Esophagus mucosa (tissue), 1 donor: ENCODE data around the gene CAPN13. TPM values are rescaled to one million over a fixed set of nuclear protein-coding genes. Genes with fewer than 3 reads are reported as not detected.
A peak's percentile ranks its signal among the peaks of the same experiment; 100 is the strongest.

Experiments used
- ATAC-seq: fragments of 200-7000 bp; cut with Tn5 transposase; one replicate; pipeline ENCODE4 v1.9.1; 2020
- total RNA-seq: library from RNA; stranded (reverse); gene quantifications from one replicate; pipeline ENCODE4 v1.2.4, GENCODE V29; 2023
- donor health status: DM: yes; HTN: yes; CAD: no.

Gene CAPN13
- total RNA-seq, 1 donor from 2014 or later: 1.4 TPM

DNA sequence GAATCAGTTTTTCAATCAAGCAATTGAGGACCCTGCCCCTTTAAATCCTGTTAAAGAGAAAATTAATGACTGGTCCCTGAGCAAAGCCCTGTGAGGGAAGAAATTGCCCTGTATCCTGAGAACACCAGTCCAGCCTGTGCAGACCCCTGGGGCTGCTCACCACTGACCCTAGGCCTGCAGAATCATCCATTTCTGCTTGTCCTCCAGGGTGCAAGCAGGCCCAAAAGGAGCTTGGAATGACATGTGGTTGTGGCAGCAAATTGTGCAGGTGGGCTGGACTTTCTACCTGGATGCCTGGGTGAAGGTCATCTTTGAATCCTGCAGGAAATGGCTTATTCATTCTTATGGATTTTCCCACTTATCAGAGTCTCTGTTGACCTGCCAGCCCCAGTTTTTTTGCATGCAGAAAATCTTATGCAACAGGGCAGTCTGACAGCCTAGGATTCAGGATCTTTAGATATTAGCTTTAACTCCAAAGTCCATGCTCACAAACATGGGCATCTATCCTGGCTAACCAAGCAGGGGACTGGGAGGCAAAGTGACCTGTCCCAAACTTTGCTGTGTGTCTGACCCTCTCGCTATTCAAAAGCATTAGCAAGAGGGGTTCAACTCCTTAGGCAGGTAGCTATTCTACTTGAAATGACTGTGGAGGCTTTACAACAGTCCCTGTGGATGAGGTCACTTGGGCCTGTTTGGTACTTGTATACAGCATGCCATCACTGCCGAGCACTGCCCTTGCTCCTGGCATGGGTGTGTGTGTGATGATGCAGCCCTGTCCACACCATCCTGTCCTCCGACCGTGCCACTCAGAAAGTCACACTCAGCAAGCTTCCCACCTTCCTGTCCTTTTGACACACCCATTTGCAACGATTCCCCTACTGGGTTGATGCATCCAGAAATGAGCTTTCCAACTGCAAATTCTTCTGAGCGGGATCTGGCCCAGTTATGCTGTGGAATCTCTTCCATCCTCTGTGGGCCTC is 85.3 kb downstream of the CAPN13 start:
- peak; percentile 33 for ATAC-seq

DNA sequence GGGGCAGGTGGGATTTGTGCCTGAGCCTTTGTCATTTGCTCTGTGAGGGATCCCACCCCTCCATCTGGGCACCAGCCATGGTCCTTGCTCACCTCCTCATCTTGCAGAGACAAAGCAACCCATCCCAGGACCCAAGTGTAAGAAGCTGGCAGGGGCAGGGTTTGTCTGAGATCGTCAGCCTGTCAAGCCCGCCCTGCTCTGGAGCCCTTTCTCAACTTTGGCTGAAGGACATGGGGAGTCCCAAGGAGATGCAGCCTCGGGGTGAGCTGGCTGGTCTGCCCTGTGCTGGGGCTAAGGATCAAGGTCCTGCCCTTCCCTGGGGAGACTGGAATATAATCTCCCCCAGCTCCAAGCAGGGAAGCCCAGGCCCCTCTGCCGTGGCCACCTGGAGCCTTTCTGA is 86.0 kb downstream of the CAPN13 start:
- ATAC-seq: no peak

DNA sequence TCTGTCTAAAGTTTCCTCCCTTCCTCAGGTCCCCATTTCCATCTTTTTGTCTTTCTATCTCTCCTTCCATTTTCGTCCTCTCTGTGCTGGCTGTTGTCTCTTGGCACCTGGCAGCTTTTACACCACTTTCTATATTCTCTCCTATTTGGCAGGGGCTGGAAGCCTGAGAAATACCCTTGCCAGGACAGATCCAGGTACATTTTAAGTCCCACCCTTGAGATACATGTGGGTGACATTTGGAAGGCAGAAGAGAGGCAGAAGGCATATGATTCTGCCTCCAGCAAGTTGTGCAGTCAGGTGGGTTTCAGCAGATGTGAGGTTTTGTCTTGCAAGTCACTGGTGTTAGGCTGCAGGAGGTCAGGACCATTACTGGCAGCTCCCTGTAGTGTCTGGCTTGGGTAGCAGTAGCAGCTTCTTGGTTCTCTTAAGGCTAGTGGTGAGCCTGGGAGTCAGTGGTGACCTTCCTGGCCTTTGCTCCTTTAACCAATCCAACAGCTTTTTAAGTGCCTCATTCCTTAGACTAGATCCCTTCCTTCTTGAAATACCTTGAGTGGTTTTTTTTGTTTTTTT is 90.1 kb downstream of the CAPN13 start:
- ATAC-seq: no peak

DNA sequence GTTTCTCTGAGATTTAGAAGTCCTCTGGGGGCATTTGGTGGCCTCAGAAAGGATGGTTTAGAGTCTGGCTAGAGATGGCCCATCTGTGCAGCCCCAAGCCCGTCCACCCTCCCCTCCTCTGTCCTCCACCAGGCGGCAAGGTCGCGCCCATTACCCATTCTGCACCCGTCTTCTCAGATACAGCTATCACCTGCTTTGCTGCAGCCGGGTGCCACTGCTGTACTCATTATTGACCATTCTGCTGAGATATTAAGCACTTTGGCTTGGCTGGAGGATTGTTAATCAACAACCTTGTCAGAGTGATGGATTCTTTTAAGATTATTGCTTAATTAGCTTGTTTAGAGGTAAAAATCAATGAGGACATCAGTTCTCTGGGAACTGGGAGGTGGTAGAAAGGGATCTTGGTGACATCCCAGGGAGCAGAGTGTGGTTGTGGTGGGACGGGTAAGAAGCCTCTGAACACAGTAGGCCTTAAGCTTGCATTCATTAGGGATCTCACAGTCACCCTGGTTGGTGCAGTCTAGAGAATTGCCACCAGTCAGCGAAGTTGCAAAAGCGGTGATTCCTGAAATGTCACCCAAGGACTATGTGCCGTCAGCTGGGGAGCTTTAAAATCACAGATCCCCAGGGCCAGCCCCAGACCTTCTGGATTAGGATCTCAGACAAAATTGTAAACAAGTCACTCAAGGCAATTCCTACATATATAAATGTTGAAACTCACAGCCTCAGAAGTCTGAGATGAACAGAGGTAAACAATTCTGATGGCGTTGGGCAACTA is 90.9 kb downstream of the CAPN13 start:
- ATAC-seq: no peak

DNA sequence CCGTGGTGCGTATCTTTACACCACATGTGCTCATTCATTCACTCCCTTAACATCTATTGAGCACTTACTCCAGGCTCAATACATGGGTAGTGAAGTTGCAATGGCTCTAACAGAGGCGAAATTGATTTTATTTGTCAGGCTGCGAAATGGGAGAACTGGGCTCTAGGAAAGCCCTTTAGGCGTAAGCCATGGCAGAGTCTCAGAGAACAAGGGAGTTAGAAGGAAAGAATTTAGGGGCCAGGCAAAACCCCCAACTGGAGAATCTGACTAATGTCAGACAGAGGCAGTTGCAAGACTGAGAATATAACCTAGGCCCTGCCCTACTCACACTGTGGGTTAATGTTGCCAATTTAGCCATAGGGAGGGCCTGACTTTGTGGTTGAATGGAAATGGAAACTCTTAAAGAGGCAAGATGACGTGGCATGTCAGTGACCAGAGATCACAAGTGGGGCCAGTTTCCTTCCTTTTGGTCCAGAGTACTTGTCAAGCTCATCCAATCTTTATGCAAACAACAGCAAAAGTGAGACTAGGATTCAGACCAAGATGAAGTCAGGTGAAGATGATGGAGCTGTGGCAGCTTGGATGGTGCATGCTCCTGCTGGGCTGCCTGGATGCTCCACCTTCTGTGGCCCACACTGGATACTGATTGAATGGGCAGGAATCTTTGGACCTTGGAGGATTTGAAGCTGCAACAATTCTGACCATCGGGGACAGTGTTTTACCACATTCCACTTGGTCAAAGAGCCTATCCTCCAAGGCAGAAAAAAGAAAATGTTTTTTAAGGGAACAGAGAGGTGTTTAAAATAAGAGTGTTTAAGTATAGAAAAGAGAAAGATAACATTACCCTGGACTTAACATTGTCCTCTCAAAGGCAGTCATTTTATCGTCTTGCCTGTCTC is 92.2 kb downstream of the CAPN13 start:
- no peak for ATAC-seq

DNA sequence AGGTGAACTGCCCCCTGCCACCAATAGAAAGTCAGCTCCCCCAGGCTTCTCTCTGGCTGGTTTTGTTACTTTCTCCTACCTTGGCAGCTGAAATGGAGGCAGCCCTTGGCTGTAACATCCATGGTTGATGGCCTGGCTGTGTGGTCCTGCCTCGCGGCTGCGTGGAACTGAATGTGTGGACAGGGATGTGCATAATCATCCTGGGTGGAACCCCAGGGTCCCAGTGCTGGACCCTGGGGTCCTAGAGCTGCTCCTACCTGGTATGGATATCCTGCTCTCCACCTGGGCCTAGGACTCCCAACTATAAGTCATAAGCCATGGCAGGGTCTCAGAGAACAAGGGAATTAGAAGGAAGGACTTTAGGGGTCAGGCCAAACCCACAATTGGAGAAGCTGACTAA is 93.5 kb downstream of the CAPN13 start:
- no peak for ATAC-seq

DNA sequence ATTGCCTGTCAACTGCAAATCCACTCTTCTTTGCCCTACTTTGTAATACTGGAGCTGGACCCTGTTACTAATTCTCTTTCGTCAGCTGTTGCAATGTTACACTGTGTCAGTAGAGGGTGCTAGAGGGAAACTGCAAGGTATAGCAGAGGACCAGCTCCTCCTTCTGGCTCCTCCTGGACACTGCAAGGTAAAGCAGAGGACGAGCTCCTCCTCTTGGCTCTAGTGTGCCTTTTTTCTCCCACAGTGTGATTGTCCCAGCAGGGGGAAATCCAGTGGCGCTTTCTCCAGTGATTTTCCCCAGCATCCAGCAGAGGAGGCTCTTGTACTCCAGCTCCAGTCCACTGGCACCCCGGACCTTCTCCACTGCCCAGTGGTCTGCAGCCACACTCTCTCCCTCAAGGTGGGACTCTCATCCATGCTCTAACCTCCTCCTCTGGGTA is 95.6 kb downstream of the CAPN13 start:
- ATAC-seq: peak; percentile 92

DNA sequence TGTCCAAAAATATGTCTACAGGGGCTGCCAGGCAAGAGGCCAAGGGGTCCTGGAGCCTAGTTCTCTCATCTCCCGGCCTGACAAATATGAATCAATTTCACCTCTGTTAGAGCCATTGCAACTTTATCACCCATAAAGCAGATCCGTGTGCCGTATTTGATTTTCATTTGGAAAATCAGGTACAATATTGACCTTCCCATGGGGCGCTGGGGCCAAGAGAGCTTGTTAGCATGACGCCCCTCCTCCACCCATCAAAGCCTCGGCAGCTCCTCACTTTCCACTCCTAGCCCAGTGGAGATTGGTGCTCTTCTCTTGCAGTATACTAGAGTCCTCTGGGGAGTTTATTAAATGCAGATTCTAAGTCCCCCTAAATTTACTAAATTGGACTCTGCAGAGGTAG is 96.8 kb downstream of the CAPN13 start:
- ATAC-seq: no peak

DNA sequence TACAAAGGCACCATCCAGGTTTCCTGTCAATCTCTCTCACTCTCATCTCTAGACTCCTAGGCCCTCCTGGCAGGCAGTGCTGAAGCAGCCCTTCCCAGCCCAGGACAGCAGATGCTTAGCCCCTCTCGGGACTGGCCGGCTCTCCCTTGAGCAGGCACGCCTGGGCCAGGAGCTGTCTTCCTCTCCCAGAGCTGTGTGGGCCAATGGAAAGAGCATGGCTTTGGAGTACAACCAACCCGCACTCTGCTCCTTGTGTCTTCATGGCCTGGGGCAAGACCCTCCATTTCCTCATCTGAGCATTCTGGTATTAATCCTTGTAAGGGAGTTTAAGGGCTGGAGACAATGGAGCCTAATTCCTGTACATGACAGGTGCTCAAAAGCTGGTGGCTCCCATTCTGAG is 97.2 kb downstream of the CAPN13 start:
- ATAC-seq: no peak

DNA sequence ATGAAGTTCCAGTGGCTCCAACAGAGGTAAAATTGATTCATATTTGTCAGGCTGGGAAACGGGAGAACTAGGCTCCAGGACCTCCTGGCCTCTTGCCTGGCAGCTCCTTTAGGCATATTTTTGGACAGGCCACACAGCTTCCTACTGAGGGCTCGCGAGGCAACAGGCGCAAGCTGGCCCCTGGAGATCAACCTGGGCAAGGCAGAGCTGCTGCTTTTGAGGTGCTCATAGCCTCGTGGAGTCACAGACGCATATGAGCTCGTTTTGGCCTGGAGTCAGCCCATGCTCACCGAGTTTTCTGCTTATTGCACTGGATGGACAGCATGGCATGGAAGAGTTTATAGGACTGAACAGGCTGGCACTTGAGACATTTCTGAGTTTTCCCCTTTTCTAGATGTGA is 97.7 kb downstream of the CAPN13 start:
- no peak for ATAC-seq

DNA sequence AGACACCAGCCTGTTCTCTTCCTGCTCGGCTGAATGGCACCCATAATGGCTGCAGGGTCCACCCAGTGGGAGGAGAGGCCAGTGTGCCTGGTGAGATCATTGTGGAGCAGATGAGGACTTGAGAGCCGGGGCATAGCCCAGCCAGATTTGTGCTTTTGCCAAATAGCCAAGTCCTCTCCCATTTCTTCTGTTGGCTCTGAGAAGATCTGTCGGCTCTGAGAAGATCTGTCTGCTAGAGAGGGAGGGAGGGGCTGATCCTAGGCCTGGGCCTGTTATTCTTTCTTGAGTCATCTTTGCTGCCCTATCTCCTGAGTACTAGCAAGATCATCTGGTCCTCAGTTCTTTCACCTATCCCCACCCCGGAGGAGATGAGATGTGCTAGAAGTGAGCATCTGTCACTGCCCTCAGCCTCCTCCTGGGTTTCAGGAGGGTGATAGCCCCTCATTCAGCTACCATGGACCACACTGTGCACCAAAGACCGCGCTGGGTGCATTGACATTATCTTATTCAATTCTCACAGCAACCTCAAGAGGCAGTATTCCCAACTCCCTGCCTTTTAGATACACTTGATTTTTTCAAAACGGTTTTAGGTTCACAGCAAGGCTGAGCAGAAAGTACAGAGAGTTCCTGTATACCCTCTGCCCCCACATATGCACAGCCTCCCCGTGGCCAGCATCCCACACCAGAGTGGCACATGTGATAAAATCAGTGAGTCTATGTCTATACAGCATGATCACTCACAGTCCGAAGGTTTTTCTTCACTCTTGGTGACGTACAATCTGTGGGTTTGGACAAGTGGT is 98.6 kb downstream of the CAPN13 start:
- no peak for ATAC-seq

DNA sequence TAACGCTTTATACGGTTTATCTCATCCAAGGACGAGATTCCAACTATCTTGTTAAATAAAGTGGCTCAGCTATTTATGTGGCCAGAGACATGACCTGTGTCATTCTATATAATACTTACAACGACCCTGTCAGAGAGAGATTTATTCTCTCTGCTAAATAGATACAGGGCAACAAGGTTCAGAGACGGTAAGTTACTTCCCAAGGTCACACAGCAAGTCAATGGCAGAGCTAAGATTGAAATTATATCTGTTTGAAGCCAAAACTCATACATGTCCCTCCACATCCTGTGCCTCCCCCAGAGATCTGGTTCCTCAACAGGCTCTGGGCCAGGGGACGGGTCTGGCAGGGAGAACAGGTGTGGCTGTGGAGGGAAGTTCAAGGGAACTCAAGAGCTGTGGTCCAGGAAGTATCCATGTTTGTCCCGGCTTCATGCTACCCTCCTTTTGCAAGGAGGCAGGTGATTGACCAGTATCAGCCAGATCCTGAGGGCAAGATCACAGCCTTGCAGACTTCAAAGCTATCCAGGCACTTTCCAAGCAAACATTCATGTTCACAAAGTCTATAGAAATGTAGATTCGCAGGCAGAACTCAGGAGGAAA is 99.8 kb downstream of the CAPN13 start:
- ATAC-seq: no peak

DNA sequence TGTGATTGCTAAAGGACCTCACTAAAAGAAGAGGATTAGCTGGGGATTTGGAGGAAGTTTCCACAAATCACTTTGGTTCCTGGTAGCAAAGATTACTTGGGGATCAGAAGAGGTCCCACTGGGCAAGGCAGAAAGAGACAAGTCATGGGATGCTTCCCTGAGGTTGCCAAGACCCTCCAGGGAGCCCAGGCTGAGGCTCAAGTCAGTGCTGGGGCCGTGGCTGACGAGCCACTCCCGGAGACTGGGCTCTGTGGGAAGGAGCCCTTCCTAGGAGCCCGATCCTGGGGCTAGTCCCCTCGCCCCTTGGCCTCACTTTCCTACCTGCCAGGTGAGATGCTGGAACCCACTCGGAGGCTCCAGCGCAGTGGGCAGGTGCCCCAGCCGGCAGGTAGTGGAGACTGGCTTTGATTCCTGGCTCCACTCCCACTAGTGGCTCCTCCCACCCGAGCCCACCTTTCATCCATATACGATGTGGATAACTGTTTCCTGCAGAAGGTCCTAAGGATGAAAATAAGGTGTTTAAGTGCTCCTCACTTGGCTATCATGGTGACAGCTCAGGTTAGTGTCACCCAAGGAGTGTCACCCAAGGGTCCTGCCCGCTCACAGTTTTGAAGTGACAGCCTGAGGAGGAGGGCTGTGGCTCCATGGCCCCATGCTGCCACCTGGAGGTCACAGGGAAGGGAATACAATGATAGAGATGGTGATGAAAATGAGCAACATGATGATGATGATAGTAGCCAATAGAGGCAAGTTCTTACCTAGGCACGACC is 100.5 kb downstream of the CAPN13 start:
- ATAC-seq: peak; percentile 59

DNA sequence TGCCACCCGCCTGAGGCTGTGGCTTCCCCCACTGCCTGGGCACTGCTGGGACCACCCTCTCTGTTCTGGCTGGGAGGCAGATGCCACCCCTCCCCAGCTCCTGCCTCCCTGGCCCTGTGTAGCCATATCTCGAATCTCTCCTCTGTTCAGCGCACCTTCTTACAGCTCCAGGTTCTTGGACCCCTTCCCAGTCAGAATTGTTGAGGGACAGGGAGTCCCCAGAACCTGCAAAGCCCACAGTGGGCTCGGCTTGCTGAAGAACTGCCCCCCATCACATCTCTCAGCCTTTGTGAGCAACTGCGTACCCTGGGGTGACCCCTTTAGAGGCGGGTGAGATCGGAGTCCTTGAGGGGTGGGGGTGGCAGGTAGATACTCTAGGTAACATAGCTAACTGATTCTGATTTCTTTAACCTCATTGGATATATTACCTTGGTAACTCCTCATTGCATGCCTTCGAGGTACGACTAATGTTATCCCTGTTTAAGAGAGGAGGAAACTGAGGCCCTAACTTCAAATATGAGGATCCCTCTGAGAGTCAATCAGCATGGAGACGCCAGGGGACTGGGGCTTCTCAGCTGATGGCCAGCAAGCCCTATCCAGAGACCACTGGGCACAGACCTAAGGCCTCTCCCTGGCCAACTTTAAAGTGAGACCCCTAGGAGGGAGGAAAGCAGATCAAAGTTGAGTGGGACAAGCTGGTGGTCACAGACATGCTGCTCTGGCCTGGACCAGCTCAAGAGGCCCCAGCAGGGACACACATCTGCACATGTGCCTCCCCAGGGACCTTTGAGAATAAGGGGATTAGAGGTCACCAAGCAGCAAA is 101.3 kb downstream of the CAPN13 start:
- no peak for ATAC-seq

DNA sequence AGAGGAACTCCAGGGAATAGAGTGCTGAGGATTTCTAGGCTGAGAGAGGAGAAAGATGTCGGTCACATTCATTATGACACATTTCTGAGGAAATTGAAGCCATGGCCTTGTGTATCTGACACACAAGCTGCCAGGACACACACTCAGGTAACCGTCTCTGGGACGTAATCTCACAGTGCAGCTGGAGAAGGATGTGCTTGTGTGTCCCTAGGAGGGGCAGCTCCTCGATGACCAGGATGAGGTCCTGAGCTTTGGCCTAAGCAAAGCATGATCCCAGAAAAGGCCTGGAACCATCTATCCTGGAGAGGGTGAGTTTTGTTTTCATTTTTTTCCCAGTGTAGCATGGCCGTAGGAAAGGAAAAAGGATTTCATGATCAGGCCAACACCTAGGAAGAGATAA is 102.2 kb downstream of the CAPN13 start:
- ATAC-seq: no peak

DNA sequence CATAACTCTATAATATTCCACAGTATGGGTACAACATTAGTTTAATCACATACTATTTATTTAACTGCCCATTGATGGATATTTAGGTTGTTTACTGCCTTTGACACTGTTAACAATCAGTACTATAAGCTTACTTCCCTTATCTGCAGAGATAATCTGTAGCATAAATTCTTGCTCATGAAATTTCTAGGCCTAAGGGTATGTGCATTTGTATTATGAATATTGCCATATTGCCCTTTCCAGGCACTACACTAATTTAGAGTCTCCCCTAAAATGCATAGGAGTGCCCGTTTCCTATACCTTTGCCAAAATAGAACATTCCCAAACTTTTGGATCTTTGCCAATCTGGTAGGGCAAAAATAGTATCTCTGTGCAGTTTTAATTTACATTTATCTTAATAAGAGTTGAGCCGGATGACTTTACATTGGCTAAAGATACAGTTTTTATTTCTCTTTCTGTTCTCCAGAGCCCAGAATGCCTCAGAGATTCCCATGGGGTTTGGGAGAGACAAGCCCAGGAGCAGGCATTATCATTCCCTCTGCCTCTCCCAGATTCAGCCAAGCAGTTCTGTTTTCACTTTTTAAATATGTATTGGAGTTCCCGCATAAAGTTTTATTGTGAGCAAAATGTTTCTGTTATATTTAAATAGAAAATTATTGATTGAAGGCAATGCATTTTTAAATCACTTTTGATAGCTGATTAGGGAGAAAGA is 102.8 kb downstream of the CAPN13 start:
- no peak for ATAC-seq

DNA sequence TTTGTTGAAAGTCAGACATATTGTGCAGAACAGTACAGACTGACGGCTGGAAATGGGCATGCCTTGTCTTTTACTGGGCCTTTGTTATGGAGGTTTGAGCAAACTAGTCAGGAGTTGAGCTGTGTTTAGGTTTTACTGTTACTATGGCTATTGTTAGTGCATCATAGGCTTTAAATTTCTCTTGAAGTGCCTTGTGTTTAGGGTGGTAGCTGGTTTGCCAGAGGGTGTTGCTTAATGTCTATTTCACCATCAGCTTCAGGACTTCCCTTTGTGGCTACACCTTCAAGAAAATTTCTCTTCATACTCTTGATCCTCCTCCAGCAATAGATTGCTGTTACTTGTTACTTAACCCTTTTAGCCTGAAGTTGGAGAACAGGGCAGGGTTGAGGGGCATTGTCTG is 104.6 kb downstream of the CAPN13 start:
- no peak for ATAC-seq

DNA sequence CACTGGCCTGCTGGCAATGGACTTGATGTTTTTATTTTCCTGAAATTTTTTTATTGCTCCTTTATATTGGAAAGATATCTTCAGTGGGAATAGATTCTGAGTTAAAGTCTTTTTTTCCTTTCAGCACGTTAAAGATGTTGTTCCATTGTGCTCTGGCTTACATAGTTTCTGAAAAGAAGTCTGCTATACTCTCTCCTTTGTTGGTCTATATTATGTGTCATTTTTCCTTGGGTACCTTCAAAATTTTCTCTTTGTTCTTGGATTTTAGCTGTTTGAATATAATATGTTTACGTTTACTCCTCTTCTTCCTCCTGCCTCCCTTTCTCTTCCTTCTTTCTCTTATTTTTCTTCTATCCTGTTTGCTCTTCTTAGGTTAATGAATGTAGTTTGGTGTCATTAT is 105.5 kb downstream of the CAPN13 start:
- no peak for ATAC-seq
